Amniotic epithelial cell (primary cell): Measurements from ENCODE around the gene TIAL1.
A peak's percentile ranks its signal among the peaks of the same experiment; 100 is the strongest.
"Not testable (repeated sequence)": the region's sequence is repeated elsewhere in the genome, so short reads cannot be mapped to it uniquely, and the experiment has no call there.

Source experiments
- DNase-seq: peaks from one replicate; pipeline ENCODE4 v3.0.0-alpha.2; 2010; ENCODE audit warnings: low read depth

TIAL1 gene

GRCh38 chr10:119613741-119614140, 17.0 kb upstream of the TIAL1 start:
- no peak for DNase-seq

GRCh38 chr10:119611433-119611832, 14.7 kb upstream of the TIAL1 start:
- no peak for DNase-seq

- DNase-seq: no peak
Measured at GRCh38 chr10:119609516-119609915, 12.8 kb upstream of the TIAL1 start.

- DNase-seq: peak; percentile 23
Measured at GRCh38 chr10:119608316-119609155, 11.8 kb upstream of the TIAL1 start.

- no peak for DNase-seq
Measured at GRCh38 chr10:119604468-119604867, 7.7 kb upstream of the TIAL1 start.

- DNase-seq: peak; percentile 23
Measured at GRCh38 chr10:119602241-119603095, 5.7 kb upstream of the TIAL1 start.

- DNase-seq: no peak
Measured at GRCh38 chr10:119598397-119598796, 1.6 kb upstream of the TIAL1 start.

GRCh38 chr10:119597405-119598186, 832 bp upstream of the TIAL1 start:
- no peak for DNase-seq

GRCh38 chr10:119595676-119596515, 868 bp downstream of the TIAL1 start:
- peak; percentile 32 for DNase-seq

- DNase-seq: peak; percentile 61
Measured at GRCh38 chr10:119595134-119595675, 1.6 kb downstream of the TIAL1 start.

- no peak for DNase-seq
Measured at GRCh38 chr10:119588071-119588470, 8.7 kb downstream of the TIAL1 start.

GRCh38 chr10:119578355-119578754, 18.4 kb downstream of the TIAL1 start:
- DNase-seq: no peak

GRCh38 chr10:119575991-119576390, 20.8 kb downstream of the TIAL1 start:
- DNase-seq: no peak

- peak; percentile 15 for DNase-seq
Measured at GRCh38 chr10:119575506-119575905, 21.3 kb downstream of the TIAL1 start.

GRCh38 chr10:119567978-119568377, 28.8 kb downstream of the TIAL1 start:
- no peak for DNase-seq

GRCh38 chr10:119562097-119562496, 34.7 kb downstream of the TIAL1 start:
- DNase-seq: no peak

GRCh38 chr10:119559511-119559910, 37.3 kb downstream of the TIAL1 start:
- not testable (repeated sequence) for DNase-seq

- not testable (repeated sequence) for DNase-seq
Measured at GRCh38 chr10:119556081-119556480, 40.7 kb downstream of the TIAL1 start.

- DNase-seq: no peak
Measured at GRCh38 chr10:119555178-119555784, 41.5 kb downstream of the TIAL1 start.

GRCh38 chr10:119550827-119551226, 45.9 kb downstream of the TIAL1 start:
- DNase-seq: no peak
